Breast epithelium (tissue), 4 donors: ENCODE results near the gene LRRC45. TPM values are rescaled to one million over a fixed set of nuclear protein-coding genes. Genes with fewer than 3 reads are reported as not detected.

Source experiments
- DNase-seq, 2 donors: peaks; one replicate each; pipeline ENCODE4 v3.0.0-alpha.2; 2019; ENCODE audit warnings: low spot score in 2 of 2
- H3K27ac ChIP-seq, 2 donors: fragments of 200-600 bp; sonication (generic) in 1 of 2; one replicate each; pipeline ENCODE4 v1.5.1; 2016 to 2019; ENCODE audit warnings: mild to moderate bottlenecking in 1 of 2
- H3K27me3 ChIP-seq, 2 donors: fragments of 200-600 bp; sonication (generic) in 1 of 2; one replicate each; pipeline versions ENCODE4 v1.5.1 to v1.6.0; 2017 to 2019; ENCODE audit warnings: control low read depth in 1 of 2, mild to moderate bottlenecking in 1 of 2
- H3K36me3 ChIP-seq: fragments of 200-600 bp; one replicate; pipeline ENCODE4 v1.5.1; 2019
- H3K4me1 ChIP-seq, 2 donors: fragments of 200-600 bp; sonication (generic); one replicate each; pipeline ENCODE4 v1.5.1; 2016 to 2019; ENCODE audit warnings: control low read depth in 1 of 2
- H3K4me3 ChIP-seq, 3 donors: fragments of 200-600 bp; sonication (generic); 1 replicate in 2 of 3; 2 replicates in 1 of 3; pipeline ENCODE4 v1.5.1; 2016 to 2019; ENCODE audit warnings: mild to moderate bottlenecking in 3 of 3, moderate library complexity in 2 of 3
- H3K9me3 ChIP-seq, 2 donors: fragments of 200-600 bp; sonication (generic) in 1 of 2; one replicate each; pipeline ENCODE4 v1.5.1; 2016 to 2019; ENCODE audit warnings: control low read depth in 1 of 2
- POLR2A ChIP-seq: fragments of 450-650 bp; IDR thresholded peaks from one replicate; pipeline ENCODE4 v1.6.1; 2016; ENCODE audit warnings: antibody characterized with exemption, mild to moderate bottlenecking, moderate library complexity
- POLR2AphosphoS5 ChIP-seq, 3 donors: sonication (generic); formaldehyde crosslinking; IDR thresholded peaks; one replicate each; pipeline ENCODE4 v1.6.1; 2017; ENCODE audit warnings: antibody characterized with exemption in 3 of 3
- intact Hi-C: fragments of 100-400 bp; cut with DNase I; formaldehyde crosslinking; loops from one replicate; pipeline ENCODE4 v1.15.1; 2023; ENCODE audit warnings: low total_unique reads
- total RNA-seq, 3 donors: library from RNA; depleted of rRNA; stranded (reverse); fragments of >200 nt; gene quantifications; one replicate each; pipeline ENCODE4 v1.1.0, GENCODE V29; 2016
- TF ChIP-seq, protein P1 (sequence below), 3 donors: fragments of 450-650 bp; IDR thresholded peaks; one replicate each; pipeline ENCODE4 v1.5.1; 2016 to 2017; ENCODE audit warnings: antibody characterized with exemption in 3 of 3, mild to moderate bottlenecking in 3 of 3, moderate library complexity in 3 of 3

Gene LRRC45
- total RNA-seq, 3 donors from 2014 or later = 8.0 to 18.7 (median 14.7) TPM

DNA sequence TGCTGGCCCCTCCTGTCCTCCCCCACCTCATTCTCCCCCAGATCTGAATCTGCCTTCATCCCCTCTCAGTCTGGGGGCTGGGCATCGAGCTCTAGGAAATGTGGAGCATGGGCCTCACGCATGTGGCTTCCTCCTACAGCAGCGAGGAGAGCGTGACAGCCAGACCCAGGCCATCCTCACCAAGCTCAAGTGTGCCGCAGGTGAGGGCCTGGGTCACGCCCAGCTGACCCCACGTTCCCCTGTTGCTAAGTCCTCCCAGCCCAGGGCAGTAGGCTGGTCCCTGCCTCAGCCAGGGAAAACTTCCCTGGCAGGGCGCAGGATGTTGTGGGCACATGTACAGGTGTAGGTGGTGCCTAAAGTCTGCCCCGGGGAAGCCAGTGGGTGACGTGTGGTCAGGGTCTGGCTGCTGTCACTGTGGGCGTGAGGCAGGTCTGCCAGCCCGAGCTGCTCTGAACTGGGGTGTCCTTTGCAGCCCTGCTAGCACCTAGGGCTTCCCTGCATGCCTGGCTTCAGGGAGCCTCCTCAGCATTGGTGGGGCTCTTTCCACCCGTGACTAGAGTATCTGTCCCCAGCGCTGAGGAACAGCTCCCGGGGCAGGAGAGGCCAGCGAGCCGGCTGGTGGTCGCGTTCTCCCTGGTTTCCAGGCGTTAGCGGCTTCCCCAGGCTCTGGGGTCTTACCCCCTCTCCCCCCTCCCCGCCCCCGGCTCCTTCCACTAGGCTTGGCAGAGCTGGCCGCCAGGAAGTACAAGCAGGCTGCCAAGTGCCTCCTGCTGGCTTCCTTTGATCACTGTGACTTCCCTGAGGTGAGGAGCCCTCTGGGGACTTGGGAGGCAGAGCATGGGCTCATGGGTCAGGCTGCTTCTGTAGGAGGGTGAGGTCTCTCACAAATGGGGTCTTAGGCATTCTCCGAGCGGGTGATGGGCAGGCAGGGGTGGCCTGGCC is 32.2 kb downstream of the LRRC45 start:
- Histone ChIP-seq H3K9me3 (no peaks in the 10 kb centered on the region), H3K36me3 (peaks cover 3% of the 10 kb centered on the region), H3K4me1 (peaks cover 6 to 18% of the 10 kb centered on the region in 2 donors), H3K27me3 (no peaks in the 10 kb centered on the region), H3K27ac (no peak overlapping the region), H3K4me3 (no peak overlapping the region)
- no peak for DNase-seq
- intact Hi-C loops = no loop called here
- TF ChIP-seq, protein P1, sequence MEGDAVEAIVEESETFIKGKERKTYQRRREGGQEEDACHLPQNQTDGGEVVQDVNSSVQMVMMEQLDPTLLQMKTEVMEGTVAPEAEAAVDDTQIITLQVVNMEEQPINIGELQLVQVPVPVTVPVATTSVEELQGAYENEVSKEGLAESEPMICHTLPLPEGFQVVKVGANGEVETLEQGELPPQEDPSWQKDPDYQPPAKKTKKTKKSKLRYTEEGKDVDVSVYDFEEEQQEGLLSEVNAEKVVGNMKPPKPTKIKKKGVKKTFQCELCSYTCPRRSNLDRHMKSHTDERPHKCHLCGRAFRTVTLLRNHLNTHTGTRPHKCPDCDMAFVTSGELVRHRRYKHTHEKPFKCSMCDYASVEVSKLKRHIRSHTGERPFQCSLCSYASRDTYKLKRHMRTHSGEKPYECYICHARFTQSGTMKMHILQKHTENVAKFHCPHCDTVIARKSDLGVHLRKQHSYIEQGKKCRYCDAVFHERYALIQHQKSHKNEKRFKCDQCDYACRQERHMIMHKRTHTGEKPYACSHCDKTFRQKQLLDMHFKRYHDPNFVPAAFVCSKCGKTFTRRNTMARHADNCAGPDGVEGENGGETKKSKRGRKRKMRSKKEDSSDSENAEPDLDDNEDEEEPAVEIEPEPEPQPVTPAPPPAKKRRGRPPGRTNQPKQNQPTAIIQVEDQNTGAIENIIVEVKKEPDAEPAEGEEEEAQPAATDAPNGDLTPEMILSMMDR (IDR thresholded peaks at IDR 0.05) = no peak
- TF ChIP-seq POLR2AphosphoS5 (IDR thresholded peaks at IDR 0.05) (no peak), POLR2A (no peak)

DNA sequence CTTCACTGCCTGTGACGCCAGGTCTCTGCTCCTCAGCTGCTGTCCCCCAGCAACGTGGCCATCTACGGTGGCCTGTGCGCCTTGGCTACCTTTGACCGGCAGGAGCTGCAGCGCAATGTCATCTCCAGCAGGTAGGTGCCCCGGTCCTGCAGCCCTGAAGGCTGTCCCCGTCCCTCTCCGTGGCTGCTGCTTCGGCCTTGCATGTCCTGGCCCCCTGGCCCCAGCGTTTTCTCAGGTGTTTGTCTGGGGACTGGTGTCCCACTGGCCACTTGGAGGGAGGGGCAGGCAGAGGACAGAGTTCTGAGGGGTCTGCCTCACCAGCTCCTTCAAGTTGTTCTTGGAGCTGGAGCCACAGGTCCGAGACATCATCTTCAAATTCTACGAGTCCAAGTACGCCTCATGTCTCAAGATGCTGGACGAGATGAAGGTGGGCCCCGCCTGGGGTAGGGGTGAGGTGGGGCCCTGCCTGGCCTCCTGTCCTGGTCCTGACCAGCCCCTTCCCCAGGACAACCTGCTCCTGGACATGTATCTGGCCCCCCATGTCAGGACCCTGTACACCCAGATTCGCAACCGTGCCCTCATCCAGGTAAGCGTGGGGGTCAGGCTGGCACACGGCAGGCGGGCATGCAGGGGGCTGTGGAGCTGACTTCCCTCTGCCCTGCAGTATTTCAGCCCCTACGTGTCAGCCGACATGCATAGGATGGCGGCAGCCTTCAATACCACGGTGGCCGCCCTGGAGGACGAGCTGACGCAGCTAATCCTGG is 33.0 kb downstream of the LRRC45 start:
- H3K4me1 ChIP-seq = peaks cover 6 to 15% of the 10 kb centered on the region in 2 donors
- TF ChIP-seq POLR2AphosphoS5 (IDR thresholded peaks at IDR 0.05) (no peak), POLR2A (no peak)
- TF ChIP-seq, protein P1 (IDR thresholded peaks at IDR 0.05) = no peak
- H3K36me3 ChIP-seq = peaks cover 5% of the 10 kb centered on the region
- intact Hi-C loops = no loop called here
- no peak overlapping the region for H3K4me3 ChIP-seq
- H3K27me3 ChIP-seq = no peaks in the 10 kb centered on the region
- no peak for DNase-seq
- H3K9me3 ChIP-seq = no peaks in the 10 kb centered on the region
- H3K27ac ChIP-seq = no peak overlapping the region

DNA sequence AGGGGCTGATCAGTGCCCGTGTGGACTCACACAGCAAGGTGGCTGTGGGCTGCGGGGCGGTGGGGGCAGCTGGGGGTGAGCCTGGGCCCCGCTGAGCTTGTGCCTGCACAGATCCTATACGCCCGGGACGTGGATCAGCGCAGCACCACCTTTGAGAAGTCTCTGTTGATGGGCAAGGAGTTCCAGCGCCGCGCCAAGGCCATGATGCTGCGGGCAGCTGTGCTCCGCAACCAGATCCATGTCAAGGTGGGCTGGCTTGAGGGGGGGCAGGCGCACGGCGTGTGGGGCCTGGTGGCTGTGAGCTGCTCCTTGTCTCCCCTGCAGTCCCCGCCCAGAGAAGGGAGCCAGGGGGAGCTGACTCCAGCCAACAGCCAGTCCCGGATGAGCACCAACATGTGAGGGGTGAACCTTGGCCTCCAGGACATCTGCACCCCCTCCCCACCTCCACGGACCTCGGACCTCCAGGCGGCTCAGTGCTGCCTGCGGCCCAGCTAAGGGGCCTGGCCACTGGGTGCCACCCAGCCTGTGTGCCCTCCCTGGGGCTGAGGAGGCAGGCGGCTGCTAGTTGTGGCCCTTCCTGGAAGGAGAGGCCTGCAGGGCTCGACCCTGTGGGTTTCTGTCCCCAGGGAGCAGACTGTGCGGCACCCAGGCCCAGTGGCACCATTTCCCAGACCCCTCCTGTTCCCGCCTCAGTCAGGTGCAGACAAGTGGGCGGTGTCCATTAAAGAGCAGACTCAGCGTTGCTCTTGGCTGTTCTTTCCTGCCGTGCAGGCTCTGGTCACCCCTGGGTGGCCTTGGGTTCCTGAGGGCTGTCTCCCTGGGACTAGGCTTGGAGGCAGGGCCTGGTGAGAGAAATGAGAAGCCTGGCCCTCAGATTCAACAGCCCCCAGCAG is 33.9 kb downstream of the LRRC45 start:
- Histone ChIP-seq H3K9me3 (no peaks in the 10 kb centered on the region), H3K4me3 (no peak overlapping the region), H3K27me3 (no peaks in the 10 kb centered on the region), H3K27ac (no peak overlapping the region), H3K4me1 (peaks cover 6 to 15% of the 10 kb centered on the region in 2 donors), H3K36me3 (peaks cover 5% of the 10 kb centered on the region)
- TF ChIP-seq, protein P1 (IDR thresholded peaks at IDR 0.05) = no peak
- intact Hi-C loops = no loop called here
- no peak for DNase-seq

DNA sequence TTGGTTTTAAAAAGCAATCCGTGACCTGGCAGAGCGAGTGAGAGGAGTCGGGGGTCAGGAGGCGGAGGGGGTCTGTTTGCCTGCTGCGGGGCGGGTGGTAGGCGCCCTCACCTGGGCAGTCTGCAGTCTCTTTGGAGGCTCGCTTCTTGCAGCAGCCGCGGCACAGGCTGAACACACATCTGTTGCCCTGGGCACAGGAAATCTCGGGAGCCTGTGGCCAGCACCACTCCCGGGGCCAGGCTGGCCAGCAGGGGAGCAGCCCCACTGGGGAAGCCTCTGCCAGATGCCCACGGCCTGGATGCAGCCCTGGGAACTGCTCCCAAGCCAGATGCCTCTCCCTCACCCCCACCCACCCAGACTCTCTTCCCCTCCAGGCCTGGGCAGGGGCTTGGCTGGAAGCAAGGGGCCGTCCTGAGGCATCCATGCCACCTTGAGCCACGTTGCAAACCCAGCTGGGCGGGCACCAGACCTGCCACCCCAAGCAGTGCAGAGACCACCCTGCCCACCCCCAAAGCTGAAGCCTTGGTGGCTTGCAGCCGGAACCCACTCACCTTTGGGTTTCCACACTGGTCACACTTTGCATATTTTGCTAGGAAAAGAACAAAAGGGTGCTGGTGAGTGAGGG is 35.2 kb downstream of the LRRC45 start:
- DNase-seq = no peak
- Histone ChIP-seq H3K27ac (no peak overlapping the region), H3K27me3 (no peaks in the 10 kb centered on the region), H3K36me3 (peaks cover 5% of the 10 kb centered on the region), H3K4me3 (no peak overlapping the region), H3K4me1 (peaks cover 0 to 4% of the 10 kb centered on the region in 2 donors), H3K9me3 (no peaks in the 10 kb centered on the region)
- no peak for TF ChIP-seq POLR2AphosphoS5 (IDR thresholded peaks at IDR 0.05)
- TF ChIP-seq, protein P1 (IDR thresholded peaks at IDR 0.05) = no peak
- no peak for TF ChIP-seq POLR2A
- intact Hi-C loops = no loop called here
